ENCODE measurements around the gene MICALL1.

DNA sequence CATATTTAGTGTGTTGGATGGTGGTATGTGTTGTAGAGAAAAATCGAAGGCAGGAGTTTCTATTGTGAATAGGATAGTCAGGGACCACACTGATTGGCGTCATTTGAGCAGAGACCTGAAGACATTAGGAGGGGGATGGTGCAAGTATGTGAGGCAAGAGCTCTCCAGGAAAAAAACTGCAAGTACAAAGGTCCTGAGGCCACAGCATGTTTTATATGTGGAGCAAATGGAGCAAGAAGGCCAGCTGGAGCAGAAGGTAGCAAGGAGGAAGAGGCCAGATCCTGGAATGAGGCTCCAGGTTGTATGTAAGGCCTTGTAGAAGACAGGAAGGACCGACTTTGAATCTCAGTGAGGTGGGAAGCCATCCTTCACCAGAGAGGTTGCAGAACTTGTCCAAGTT, 14.2 kb upstream of the MICALL1 start:
- TF ChIP-seq TARDBP (IDR thresholded peaks at IDR 0.05): no peak
- no peak for TF ChIP-seq FOXK2 (IDR thresholded peaks at IDR 0.05)
- no peak for TF ChIP-seq FOXA1 (IDR thresholded peaks at IDR 0.05)
- TF ChIP-seq SP1 (IDR thresholded peaks at IDR 0.05): no peak
- no peak for TF ChIP-seq ELF4 (IDR thresholded peaks at IDR 0.05)
- TF ChIP-seq NFRKB (IDR thresholded peaks at IDR 0.05): no peak
- TF ChIP-seq SUZ12 (IDR thresholded peaks at IDR 0.05): no peak
- no peak for TF ChIP-seq LEF1 (IDR thresholded peaks at IDR 0.05; ENCODE audit: borderline replicate concordance)
- TF ChIP-seq FOXM1 (IDR thresholded peaks at IDR 0.05; ENCODE audit: borderline replicate concordance): no peak
- TF ChIP-seq, protein P1, sequence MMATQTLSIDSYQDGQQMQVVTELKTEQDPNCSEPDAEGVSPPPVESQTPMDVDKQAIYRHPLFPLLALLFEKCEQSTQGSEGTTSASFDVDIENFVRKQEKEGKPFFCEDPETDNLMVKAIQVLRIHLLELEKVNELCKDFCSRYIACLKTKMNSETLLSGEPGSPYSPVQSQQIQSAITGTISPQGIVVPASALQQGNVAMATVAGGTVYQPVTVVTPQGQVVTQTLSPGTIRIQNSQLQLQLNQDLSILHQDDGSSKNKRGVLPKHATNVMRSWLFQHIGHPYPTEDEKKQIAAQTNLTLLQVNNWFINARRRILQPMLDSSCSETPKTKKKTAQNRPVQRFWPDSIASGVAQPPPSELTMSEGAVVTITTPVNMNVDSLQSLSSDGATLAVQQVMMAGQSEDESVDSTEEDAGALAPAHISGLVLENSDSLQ (IDR thresholded peaks at IDR 0.05): no peak
- no peak for TF ChIP-seq BHLHE40 (IDR thresholded peaks at IDR 0.05; ENCODE audit: borderline replicate concordance)
- no peak for TF ChIP-seq ZNF384 (IDR thresholded peaks at IDR 0.05)

Data from HEK293T (cell line).